ENCODE measurements around the gene TSC22D3.

GRCh38 chrX:107741404-107741790 is 34.2 kb downstream of the TSC22D3 start:
- TF ChIP-seq CTCF (conservative IDR thresholded peaks at IDR 0.05 in 1 of 2, IDR thresholded peaks at IDR 0.05 in 1 of 2; ENCODE audit: low read depth in 1 of 2, low read length in 2 of 2) (no peak), EZH2 (IDR thresholded peaks at IDR 0.05; ENCODE audit: low read length, missing control alignments) (no peak)
